Mesodermal cell (in vitro differentiated cells): ENCODE data around the gene EBPL.
"Not testable (repeated sequence)": the region's sequence is repeated elsewhere in the genome, so short reads cannot be mapped to it uniquely, and the experiment has no call there.

Experiments
- H3K27ac ChIP-seq: 2 replicates; pipeline ENCODE4 v1.7.0; 2013; ENCODE audit warnings: mild to moderate bottlenecking, low read depth, low read length, moderate library complexity; ENCODE audit not compliant: severe bottlenecking
- H3K36me3 ChIP-seq: 2 replicates; pipeline ENCODE4 v1.7.1; 2013; ENCODE audit warnings: mild to moderate bottlenecking, low read length, moderate library complexity; ENCODE audit not compliant: control insufficient read depth, insufficient read depth
- H3K4me1 ChIP-seq: one replicate; pipeline ENCODE4 v1.7.1; 2013; ENCODE audit warnings: mild to moderate bottlenecking, low read length; ENCODE audit not compliant: insufficient read depth, control insufficient read depth, poor library complexity, severe bottlenecking
- H3K4me3 ChIP-seq: 2 replicates; pipeline ENCODE4 v1.7.0; 2013; ENCODE audit warnings: low read length, control low read depth, mild to moderate bottlenecking; ENCODE audit not compliant: insufficient read depth, poor library complexity, severe bottlenecking; ENCODE audit errors: extremely low read depth
- H3K9me3 ChIP-seq: 2 replicates; pipeline ENCODE4 v1.7.1; 2013; ENCODE audit warnings: mild to moderate bottlenecking, low read length, moderate library complexity; ENCODE audit not compliant: control insufficient read depth
- WGBS, 2 experiments: methylation state at CpG; one replicate each; pipeline ENCODE4 v1.1.5; 2013; ENCODE audit warnings: missing lambda C conversion rate in 2 of 2; ENCODE audit not compliant: insufficient coverage in 2 of 2; 5-methylcytosine and 5-hydroxymethylcytosine counted together

The EBPL gene

DNA sequence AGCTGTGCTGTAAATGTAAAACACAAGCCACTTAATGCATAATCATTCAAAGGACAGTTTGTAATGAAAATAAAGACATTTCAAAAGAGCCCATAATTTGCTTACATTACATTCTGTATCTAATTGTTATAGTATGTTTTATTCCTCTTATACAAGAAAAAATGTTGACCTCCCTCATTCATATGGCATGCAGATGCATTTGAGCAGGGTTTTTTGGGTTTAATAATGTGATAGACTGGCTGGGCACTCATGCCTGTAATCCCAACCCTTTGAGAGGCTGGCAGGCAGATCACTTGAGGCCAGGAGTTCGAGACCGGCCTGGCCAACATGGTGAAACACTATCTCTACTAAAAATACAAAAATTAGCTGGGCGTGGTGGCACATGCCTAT lies 74.6 kb downstream of the EBPL start:
- no peaks in the 10 kb centered on the region for H3K36me3 ChIP-seq
- H3K9me3 ChIP-seq, result no peaks in the 10 kb centered on the region
- H3K27ac ChIP-seq, result peak overlapping the region; percentile 70
- H3K4me3 ChIP-seq, result no peak overlapping the region
- 93% methylated on average over 2 of the region's 3 CpGs for WGBS, 2 experiments
- peaks cover 3% of the 10 kb centered on the region for H3K4me1 ChIP-seq

DNA sequence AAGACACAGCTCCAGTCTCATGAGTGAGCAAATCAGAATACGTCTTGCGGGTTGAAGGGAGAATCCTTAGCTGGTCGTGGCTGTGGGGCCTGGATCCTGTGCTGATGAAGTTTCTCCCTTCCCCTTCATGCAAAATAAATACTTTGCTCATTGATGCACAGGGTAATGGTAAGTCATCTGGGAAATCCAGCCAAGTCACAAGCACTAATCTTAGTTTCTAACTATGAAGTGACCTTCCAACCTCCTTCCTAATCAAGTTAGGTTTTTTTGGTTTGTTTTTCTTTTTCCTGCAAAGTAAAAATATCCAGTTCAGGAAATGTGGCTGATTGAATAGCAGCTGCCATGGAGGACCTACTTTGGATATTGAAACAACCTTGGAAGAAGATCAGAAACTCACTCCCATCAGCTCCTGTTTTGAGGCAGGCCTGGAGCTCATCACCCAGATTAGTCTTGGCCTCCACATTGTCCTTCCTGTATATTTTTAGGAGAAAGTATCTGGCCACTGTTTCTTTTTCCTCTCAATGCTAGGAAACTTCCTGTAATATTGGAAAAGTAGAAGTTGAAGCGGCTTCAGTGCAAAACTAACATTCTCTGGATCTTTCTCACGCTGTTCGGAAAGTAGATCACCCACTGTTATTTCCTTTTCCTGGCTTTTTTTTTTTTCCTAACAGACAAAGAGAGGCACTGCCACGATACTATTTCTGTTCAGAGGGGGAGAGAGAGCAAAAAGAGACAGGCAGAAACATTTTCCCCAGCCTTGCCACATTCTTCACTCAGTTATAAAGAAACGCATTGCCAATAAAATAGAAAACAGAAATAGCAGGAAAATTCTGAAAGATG lies 75.2 kb downstream of the EBPL start:
- Histone ChIP-seq H3K27ac (peak overlapping the region; percentile 70), H3K9me3 (no peaks in the 10 kb centered on the region), H3K4me3 (no peak overlapping the region), H3K4me1 (peaks cover 3% of the 10 kb centered on the region), H3K36me3 (no peaks in the 10 kb centered on the region)
- WGBS, 2 experiments, result 93% methylated on average over 5 of the region's 8 CpGs; no CpG with 5 or more reads in 1 of the 2 experiments

DNA sequence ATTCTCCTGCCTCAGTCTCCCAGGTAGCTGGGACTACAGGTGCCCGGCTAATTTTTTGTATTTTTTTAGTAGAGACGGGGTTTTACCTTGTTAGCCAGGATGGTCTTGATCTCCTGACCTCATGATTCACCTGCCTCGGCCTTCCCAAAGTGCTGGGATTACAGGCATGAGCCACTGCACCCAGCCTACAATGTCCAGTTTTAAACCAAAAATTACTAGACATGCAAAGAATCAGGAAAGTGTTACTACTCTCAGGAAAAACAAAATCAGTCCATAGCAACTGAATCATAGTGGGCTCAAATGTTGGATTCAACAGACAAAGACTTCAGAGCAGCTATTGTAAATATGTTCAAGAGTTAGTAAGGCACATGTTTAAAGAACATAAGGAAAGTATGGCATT lies 79.2 kb downstream of the EBPL start:
- WGBS, 2 experiments, result 77 to 96% methylated on average over 2 to 3 of the region's 3 CpGs
- H3K27ac ChIP-seq, H3K4me3 ChIP-seq, H3K36me3 ChIP-seq, H3K4me1 ChIP-seq, H3K9me3 ChIP-seq: not testable (repeated sequence)
